ENCODE data around the gene PROZ.

Gene PROZ

GRCh38 chr13:113208421-113209335, 50.2 kb downstream of the PROZ start, which contains the start of gene PCID2:
TSS of gene PCID2 (minus strand) at chr13:113208669. CDS start at chr13:113208634, 35 bp downstream.
- peak; percentile 77 to 78 for ATAC-seq

- ATAC-seq: peak; percentile 57 to 60
Measured at GRCh38 chr13:113209336-113209758, 50.9 kb downstream of the PROZ start, which contains the start of gene CUL4A. TSS of gene CUL4A (plus strand) at chr13:113209613. CDS start at chr13:113209628, 15 bp downstream.

- peak; percentile 52 to 59 for ATAC-seq
Measured at GRCh38 chr13:113209759-113210421, 51.4 kb downstream of the PROZ start.

- ATAC-seq: no peak
Measured at GRCh38 chr13:113210833-113211232, 52.4 kb downstream of the PROZ start.

- no peak for ATAC-seq
Measured at GRCh38 chr13:113211774-113212173, 53.3 kb downstream of the PROZ start.

GRCh38 chr13:113216254-113217048, 58.0 kb downstream of the PROZ start:
- peak in 1 of 2 donors; percentile 51 for ATAC-seq

- ATAC-seq: no peak
Measured at GRCh38 chr13:113218586-113218985, 60.1 kb downstream of the PROZ start.

GRCh38 chr13:113219256-113219940, 61.0 kb downstream of the PROZ start:
- ATAC-seq: no peak

- no peak for ATAC-seq
Measured at GRCh38 chr13:113220141-113220598, 61.7 kb downstream of the PROZ start.

GRCh38 chr13:113220877-113221276, 62.4 kb downstream of the PROZ start:
- ATAC-seq: no peak
